ENCODE data around the gene PSME3IP1.

Gene PSME3IP1

GRCh38 chr16:57184113-57184512 lies 1.7 kb downstream of the PSME3IP1 start:
- DNase-seq (ENCODE audit: low read depth): no peak
- no peak for TF ChIP-seq CTCF (conservative IDR thresholded peaks at IDR 0.05; ENCODE audit: control insufficient read depth, insufficient read depth, low read depth, low read length)
- H3K4me3 ChIP-seq (ENCODE audit: control insufficient read depth, low read depth, low read length): no peak overlapping the region

GRCh38 chr16:57179215-57179828 lies 6.5 kb downstream of the PSME3IP1 start:
- no peak for DNase-seq (ENCODE audit: low read depth)
- no peak for TF ChIP-seq CTCF (conservative IDR thresholded peaks at IDR 0.05; ENCODE audit: control insufficient read depth, insufficient read depth, low read depth, low read length)
- H3K4me3 ChIP-seq (ENCODE audit: control insufficient read depth, low read depth, low read length): no peak overlapping the region

GRCh38 chr16:57178793-57179212 lies 7.0 kb downstream of the PSME3IP1 start:
- DNase-seq (ENCODE audit: low read depth): no peak
- TF ChIP-seq CTCF (conservative IDR thresholded peaks at IDR 0.05; ENCODE audit: control insufficient read depth, insufficient read depth, low read depth, low read length): no peak
- no peak overlapping the region for H3K4me3 ChIP-seq (ENCODE audit: control insufficient read depth, low read depth, low read length)

GRCh38 chr16:57178196-57178595 lies 7.6 kb downstream of the PSME3IP1 start:
- DNase-seq (ENCODE audit: low read depth): no peak
- no peak for TF ChIP-seq CTCF (conservative IDR thresholded peaks at IDR 0.05; ENCODE audit: control insufficient read depth, insufficient read depth, low read depth, low read length)
- H3K4me3 ChIP-seq (ENCODE audit: control insufficient read depth, low read depth, low read length): no peak overlapping the region

DNA sequence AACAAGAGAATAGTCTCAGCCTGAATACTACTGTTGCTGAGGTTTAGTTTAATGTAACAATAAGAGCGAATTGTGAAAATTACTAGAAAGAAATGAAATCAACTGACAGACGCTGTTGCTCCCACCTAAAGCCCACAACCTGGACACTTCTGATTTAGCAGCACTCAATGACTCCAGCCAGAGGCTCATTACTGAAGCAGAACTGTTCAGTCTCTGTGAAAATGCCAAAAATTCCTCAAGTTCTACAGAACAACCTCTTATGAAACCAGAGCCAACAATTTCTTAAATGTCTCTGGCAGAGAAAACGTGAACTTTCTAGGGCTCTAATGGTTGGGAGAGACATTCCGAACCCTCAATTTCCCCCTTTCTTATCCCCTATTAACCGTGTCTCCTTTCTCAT lies 9.9 kb downstream of the PSME3IP1 start:
- no peak for DNase-seq (ENCODE audit: low read depth)
- no peak for TF ChIP-seq CTCF (conservative IDR thresholded peaks at IDR 0.05; ENCODE audit: control insufficient read depth, insufficient read depth, low read depth, low read length)
- no peak overlapping the region for H3K4me3 ChIP-seq (ENCODE audit: control insufficient read depth, low read depth, low read length)

DNA sequence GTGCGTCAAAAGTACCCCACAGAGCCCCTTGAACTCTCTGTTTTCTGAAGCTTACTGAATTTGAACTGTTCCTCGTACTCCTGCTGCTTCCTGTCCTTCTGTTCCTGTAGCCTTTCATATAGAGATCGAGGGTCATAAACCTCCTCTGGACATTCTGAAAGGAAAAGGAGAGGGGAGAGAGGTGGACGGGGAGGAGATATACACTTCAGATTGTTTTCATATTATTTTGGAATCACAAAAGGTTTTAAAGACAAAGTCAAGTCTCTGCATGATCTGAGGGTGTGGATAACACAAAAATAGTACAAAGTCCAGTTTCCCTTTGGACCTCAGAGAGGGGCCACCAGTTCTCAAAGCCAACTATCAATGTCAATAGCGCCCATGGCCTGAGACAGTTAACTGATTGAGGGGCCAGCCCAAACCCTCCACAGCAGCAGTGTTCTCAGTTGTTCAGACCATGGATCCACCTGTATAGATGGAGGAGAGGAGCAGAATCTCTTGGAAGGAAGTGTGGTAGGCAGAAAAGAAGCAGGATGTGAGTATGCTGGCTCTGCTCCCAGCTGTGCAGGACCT lies 13.0 kb downstream of the PSME3IP1 start:
- no peak for DNase-seq (ENCODE audit: low read depth)
- no peak for TF ChIP-seq CTCF (conservative IDR thresholded peaks at IDR 0.05; ENCODE audit: control insufficient read depth, insufficient read depth, low read depth, low read length)
- no peak overlapping the region for H3K4me3 ChIP-seq (ENCODE audit: control insufficient read depth, low read depth, low read length)

Measured in fibroblast of mammary gland (primary cell).